Measurements from ENCODE around the gene GEN1. TPM values are rescaled to one million over a fixed set of nuclear protein-coding genes. Genes with fewer than 3 reads are reported as not detected.

Gene GEN1
- total RNA-seq, 1 donor from 2014 or later = 43.5 TPM

- DNase-seq (ENCODE audit: low spot score) = no peak
- no peak overlapping the region for H3K27ac Mint-ChIP-seq
- Histone ChIP-seq H3K27ac (no peak overlapping the region), H4K20me1 (ENCODE audit: low read depth) (no peaks in the 10 kb centered on the region), H3K79me2 (ENCODE audit: low read depth) (no peaks in the 10 kb centered on the region), H3K4me2 (no peak overlapping the region), H3F3A (ENCODE audit: low read depth) (no peaks in the 10 kb centered on the region), H2AFZ (replicated peaks) (no peak overlapping the region), H3K27me3 (no peaks in the 10 kb centered on the region), H3K9ac (no peak overlapping the region), H3K9me3 (ENCODE audit: low read depth) (no peaks in the 10 kb centered on the region), H3K4me3 (no peak overlapping the region), H3K4me1 (no peaks in the 10 kb centered on the region), H3K36me3 (no peaks in the 10 kb centered on the region)
- peaks cover 17% of the 10 kb centered on the region for H3K4me1 Mint-ChIP-seq
- H3K36me3 Mint-ChIP-seq = no peaks in the 10 kb centered on the region
- H3K9me3 Mint-ChIP-seq = no peaks in the 10 kb centered on the region
- H3K27me3 Mint-ChIP-seq (ENCODE audit: insufficient read depth, low read depth) = peaks cover 2% of the 10 kb centered on the region
- H3K4me3 Mint-ChIP-seq = no peak overlapping the region
- no peak for TF ChIP-seq CTCF (IDR thresholded peaks at IDR 0.05)
- TF ChIP-seq EZH2phosphoT487 (IDR thresholded peaks at IDR 0.05) = no peak
- TF ChIP-seq EZH2 (IDR thresholded peaks at IDR 0.05) = no peak
Measured at GRCh38 chr2:17793296-17793695, 39.4 kb downstream of the GEN1 start.

GRCh38 chr2:17793803-17794354 lies 39.9 kb downstream of the GEN1 start:
- Histone ChIP-seq H3K27me3 (no peaks in the 10 kb centered on the region), H2AFZ (replicated peaks) (no peak overlapping the region), H3K4me3 (no peak overlapping the region), H3K36me3 (no peaks in the 10 kb centered on the region), H3F3A (ENCODE audit: low read depth) (no peaks in the 10 kb centered on the region), H3K4me2 (no peak overlapping the region), H3K27ac (no peak overlapping the region), H4K20me1 (ENCODE audit: low read depth) (no peaks in the 10 kb centered on the region), H3K4me1 (no peaks in the 10 kb centered on the region), H3K9me3 (ENCODE audit: low read depth) (no peaks in the 10 kb centered on the region), H3K9ac (no peak overlapping the region), H3K79me2 (ENCODE audit: low read depth) (no peaks in the 10 kb centered on the region)
- H3K27me3 Mint-ChIP-seq (ENCODE audit: insufficient read depth, low read depth) = peaks cover 2% of the 10 kb centered on the region
- H3K27ac Mint-ChIP-seq = no peak overlapping the region
- no peak overlapping the region for H3K4me3 Mint-ChIP-seq
- no peaks in the 10 kb centered on the region for H3K9me3 Mint-ChIP-seq
- H3K4me1 Mint-ChIP-seq = peaks cover 14% of the 10 kb centered on the region
- no peaks in the 10 kb centered on the region for H3K36me3 Mint-ChIP-seq
- TF ChIP-seq EZH2 (IDR thresholded peaks at IDR 0.05) (no peak), EZH2phosphoT487 (IDR thresholded peaks at IDR 0.05) (no peak), CTCF (IDR thresholded peaks at IDR 0.05) (no peak)
- no peak for DNase-seq (ENCODE audit: low spot score)

GRCh38 chr2:17795309-17795708 lies 41.4 kb downstream of the GEN1 start:
- Mint-ChIP-seq H3K27ac (no peak overlapping the region), H3K9me3 (no peaks in the 10 kb centered on the region), H3K36me3 (no peaks in the 10 kb centered on the region), H3K4me3 (no peak overlapping the region), H3K4me1 (peaks cover 28% of the 10 kb centered on the region), H3K27me3 (ENCODE audit: insufficient read depth, low read depth) (peaks cover 6% of the 10 kb centered on the region)
- no peaks in the 10 kb centered on the region for H3F3A ChIP-seq (ENCODE audit: low read depth)
- no peak overlapping the region for H2AFZ ChIP-seq (replicated peaks)
- no peaks in the 10 kb centered on the region for H4K20me1 ChIP-seq (ENCODE audit: low read depth)
- no peaks in the 10 kb centered on the region for H3K79me2 ChIP-seq (ENCODE audit: low read depth)
- DNase-seq (ENCODE audit: low spot score) = no peak
- no peak overlapping the region for H3K27ac ChIP-seq
- TF ChIP-seq EZH2phosphoT487 (IDR thresholded peaks at IDR 0.05) = no peak
- no peak for TF ChIP-seq EZH2 (IDR thresholded peaks at IDR 0.05)
- no peak for TF ChIP-seq CTCF (IDR thresholded peaks at IDR 0.05)
- H3K4me1 ChIP-seq = peaks cover 6% of the 10 kb centered on the region
- H3K9me3 ChIP-seq (ENCODE audit: low read depth) = no peaks in the 10 kb centered on the region
- H3K9ac ChIP-seq = no peak overlapping the region
- H3K27me3 ChIP-seq = no peaks in the 10 kb centered on the region
- no peak overlapping the region for H3K4me3 ChIP-seq
- H3K4me2 ChIP-seq = no peak overlapping the region
- no peaks in the 10 kb centered on the region for H3K36me3 ChIP-seq
